H9 (cell line): Measurements from ENCODE around the gene FOXF2. TPM values are rescaled to one million over a fixed set of nuclear protein-coding genes. Genes with fewer than 3 reads are reported as not detected.

Experiments used
- DNase-seq: peaks from one replicate; pipeline ENCODE4 v3.0.0-alpha.2; 2017
- H2AFZ ChIP-seq: one replicate; pipeline ENCODE4 v1.6.1; 2013; ENCODE audit warnings: mild to moderate bottlenecking, low read length, control low read depth, moderate library complexity
- H2AK5ac ChIP-seq: 2 replicates; pipeline ENCODE4 v1.6.1; 2013; ENCODE audit warnings: low read length, control low read depth, mixed read lengths; ENCODE audit not compliant: insufficient read length
- H2BK120ac ChIP-seq: one replicate; pipeline ENCODE4 v1.6.1; 2013; ENCODE audit warnings: low read depth, mild to moderate bottlenecking, low read length, control low read depth, inconsistent platforms; ENCODE audit not compliant: poor library complexity, severe bottlenecking
- H2BK12ac ChIP-seq: 2 replicates; pipeline ENCODE4 v1.6.1; 2013; ENCODE audit warnings: low read length, control low read depth, mixed read lengths, low read depth; ENCODE audit not compliant: insufficient read length
- H2BK15ac ChIP-seq: 2 replicates; pipeline ENCODE4 v1.6.1; 2013; ENCODE audit warnings: low read depth, low read length, control low read depth
- H2BK20ac ChIP-seq: one replicate; pipeline ENCODE4 v1.6.1; 2013; ENCODE audit warnings: low read depth, mild to moderate bottlenecking, low read length, control low read depth, inconsistent platforms; ENCODE audit not compliant: poor library complexity, severe bottlenecking
- H2BK5ac ChIP-seq: 2 replicates; pipeline ENCODE4 v1.6.1; 2013; ENCODE audit warnings: low read length, control low read depth, mixed read lengths; ENCODE audit not compliant: insufficient read length
- H3K14ac ChIP-seq: 2 replicates; pipeline ENCODE4 v1.6.1; 2013; ENCODE audit warnings: low read length, control low read depth; ENCODE audit not compliant: insufficient read depth
- H3K18ac ChIP-seq: 2 replicates; pipeline ENCODE4 v1.6.1; 2013; ENCODE audit warnings: low read depth, mild to moderate bottlenecking, mixed read lengths, low read length, control low read depth; ENCODE audit not compliant: insufficient read length
- H3K23ac ChIP-seq: 2 replicates; pipeline ENCODE4 v1.6.1; 2013; ENCODE audit warnings: low read length, control low read depth, mixed read lengths, low read depth; ENCODE audit not compliant: insufficient read length
- H3K23me2 ChIP-seq: 2 replicates; pipeline ENCODE4 v1.6.1; 2013; ENCODE audit warnings: low read depth, mild to moderate bottlenecking, mixed read lengths, low read length, control low read depth; ENCODE audit not compliant: insufficient read length, poor library complexity, severe bottlenecking
- H3K27ac ChIP-seq: 2 replicates; pipeline ENCODE4 v1.5.1; 2013; ENCODE audit warnings: low read length, control low read depth, mixed read lengths, low read depth; ENCODE audit not compliant: insufficient read length
- H3K27me3 ChIP-seq: 2 replicates; pipeline ENCODE4 v1.6.1; 2013; ENCODE audit warnings: low read length, control low read depth, inconsistent platforms; ENCODE audit not compliant: insufficient read depth
- H3K4ac ChIP-seq: 2 replicates; pipeline ENCODE4 v1.6.1; 2013; ENCODE audit warnings: low read depth, mild to moderate bottlenecking, control low read depth, inconsistent platforms, low read length, moderate library complexity
- H3K4me1 ChIP-seq: 2 replicates; pipeline ENCODE4 v1.6.1; 2013; ENCODE audit warnings: low read length, control low read depth, inconsistent platforms; ENCODE audit not compliant: insufficient read depth
- H3K4me2 ChIP-seq: 2 replicates; pipeline ENCODE4 v1.6.1; 2013; ENCODE audit warnings: low read length, control low read depth, mixed read lengths; ENCODE audit not compliant: insufficient read length, insufficient read depth
- H3K56ac ChIP-seq: 2 replicates; pipeline ENCODE4 v1.6.1; 2013; ENCODE audit warnings: low read depth, mild to moderate bottlenecking, mixed read lengths, low read length, control low read depth; ENCODE audit not compliant: insufficient read length
- H3K79me1 ChIP-seq: 2 replicates; pipeline ENCODE4 v1.6.1; 2013; ENCODE audit warnings: low read depth, mild to moderate bottlenecking, moderate library complexity, low read length, control low read depth, inconsistent platforms; ENCODE audit not compliant: insufficient read depth, poor library complexity, severe bottlenecking
- H3K79me2 ChIP-seq: 2 replicates; pipeline ENCODE4 v1.6.1; 2013; ENCODE audit warnings: low read length, control low read depth, inconsistent platforms; ENCODE audit not compliant: insufficient read depth
- H3K9ac ChIP-seq: 2 replicates; pipeline ENCODE4 v1.6.1; 2013; ENCODE audit warnings: low read length, control low read depth, mixed read lengths; ENCODE audit not compliant: insufficient read length; ENCODE audit errors: extremely low read depth
- H3K9me3 ChIP-seq: one replicate; pipeline ENCODE4 v1.6.1; 2013; ENCODE audit warnings: low read depth, low read length, inconsistent platforms; ENCODE audit not compliant: control insufficient read depth
- H3T11ph ChIP-seq: one replicate; pipeline ENCODE4 v1.6.1; 2013; ENCODE audit warnings: mild to moderate bottlenecking, low read length, control low read depth, inconsistent platforms
- H4K20me1 ChIP-seq: one replicate; pipeline ENCODE4 v1.6.1; 2013; ENCODE audit not compliant: control insufficient read depth, insufficient read length, insufficient read depth
- H4K5ac ChIP-seq: 2 replicates; pipeline ENCODE4 v1.6.1; 2013; ENCODE audit warnings: low read depth, mild to moderate bottlenecking, mixed read lengths, low read length, control low read depth; ENCODE audit not compliant: insufficient read length
- H4K8ac ChIP-seq: replicated peaks from 2 replicates; pipeline ENCODE4 v1.6.1; 2013; ENCODE audit warnings: low read length, control low read depth, mixed read lengths, low read depth; ENCODE audit not compliant: insufficient read length
- H4K91ac ChIP-seq: 2 replicates; pipeline ENCODE4 v1.6.1; 2013; ENCODE audit warnings: low read depth, mild to moderate bottlenecking, moderate library complexity, mixed read lengths, low read length, control low read depth; ENCODE audit not compliant: insufficient read length
- H3K27ac Mint-ChIP-seq, 3 experiments: 2 replicates in 2 of 3; 3 replicates in 1 of 3; pipeline ENCODE4 v1.8.0; 2020 to 2021; ENCODE audit warnings: mixed read lengths in 3 of 3, mild to moderate bottlenecking in 1 of 3, moderate library complexity in 1 of 3
- H3K27me3 Mint-ChIP-seq: 2 replicates; pipeline ENCODE4 v1.8.0; 2021; ENCODE audit warnings: low read depth, mild to moderate bottlenecking, moderate library complexity, mixed read lengths
- H3K36me3 Mint-ChIP-seq, 3 experiments: 2 replicates in 2 of 3; 3 replicates in 1 of 3; pipeline ENCODE4 v1.8.0; 2020 to 2021; ENCODE audit warnings: low read depth in 3 of 3, mixed read lengths in 3 of 3; ENCODE audit not compliant: insufficient read depth in 1 of 3
- H3K4me1 Mint-ChIP-seq, 2 experiments: 2 replicates each; pipeline ENCODE4 v1.8.0; 2020; ENCODE audit warnings: mixed read lengths in 2 of 2
- H3K4me3 Mint-ChIP-seq, 2 experiments: 2 replicates in 1 of 2; 3 replicates in 1 of 2; pipeline ENCODE4 v1.8.0; 2020 to 2021; ENCODE audit warnings: mild to moderate bottlenecking in 2 of 2, mixed read lengths in 2 of 2, moderate library complexity in 1 of 2
- H3K9me3 Mint-ChIP-seq, 2 experiments: 2 replicates in 1 of 2; 3 replicates in 1 of 2; pipeline ENCODE4 v1.8.0; 2020; ENCODE audit warnings: mild to moderate bottlenecking in 2 of 2, mixed read lengths in 2 of 2, moderate library complexity in 1 of 2
- WGBS: extraction: QIAGEN DNeasy Blood & Tissue Kit; methylation state at CpG from one replicate; pipeline ENCODE4 v1.1.7; 2013; ENCODE audit warnings: missing lambda C conversion rate, low lambda C conversion rate, mixed read lengths; ENCODE audit not compliant: insufficient read length; ENCODE audit errors: extremely low coverage; 5-methylcytosine and 5-hydroxymethylcytosine counted together
- total RNA-seq: library from RNA; stranded (reverse); gene quantifications from 2 replicates; pipeline ENCODE4 v1.2.1, GENCODE V29; 2021
- TF ChIP-seq, protein P1 (sequence below): fragments of 200-600 bp; sonication (generic); conservative IDR thresholded peaks from 3 replicates; pipeline ENCODE4 v1.8.0; 2021; ENCODE audit warnings: antibody characterized with exemption, mild to moderate bottlenecking

Gene FOXF2
- total RNA-seq, 1 experiment from 2014 or later = not detected

DNA sequence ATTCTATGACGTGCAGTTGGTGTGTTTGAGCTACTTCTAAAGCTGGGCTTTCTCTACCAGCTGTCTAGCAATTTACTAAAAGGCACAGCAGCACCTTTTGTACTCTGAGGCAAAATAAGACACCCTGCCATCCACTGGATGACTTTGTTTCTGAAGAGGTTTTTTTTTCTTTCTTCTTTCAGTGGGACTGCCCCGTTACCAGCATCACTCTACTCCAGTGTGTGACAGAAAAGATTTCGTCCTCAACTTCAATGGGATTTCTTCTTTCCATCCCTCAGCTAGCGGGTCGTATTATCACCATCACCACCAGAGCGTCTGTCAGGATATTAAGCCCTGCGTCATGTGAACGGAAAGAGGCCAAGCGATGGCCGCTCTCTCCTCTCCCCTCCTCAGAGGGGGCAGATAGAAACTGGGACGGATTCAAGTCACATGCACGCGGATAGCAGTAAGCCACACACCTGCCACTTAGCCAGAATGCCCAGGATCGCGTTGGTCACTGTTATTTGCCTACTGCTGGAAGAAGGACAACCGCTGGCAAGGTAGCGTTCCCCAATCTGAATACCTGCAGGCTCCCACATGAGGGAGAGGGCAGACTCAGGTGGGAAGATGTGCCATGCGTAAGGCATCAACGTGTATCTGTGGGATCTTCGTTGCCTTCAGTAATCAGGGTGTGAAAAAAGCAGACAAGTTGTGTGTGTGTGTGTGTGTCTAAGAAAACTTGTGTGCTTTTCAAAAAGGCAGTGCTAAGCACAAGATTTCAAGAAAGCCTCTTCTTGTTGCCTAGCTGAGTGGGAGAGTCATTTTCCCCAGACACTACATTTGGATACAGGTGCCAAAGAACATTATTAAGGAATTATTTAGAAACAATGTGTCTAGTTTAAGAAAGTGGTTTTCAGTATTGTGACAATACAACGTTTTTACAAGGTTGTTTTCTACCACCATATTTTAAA is 5.4 kb downstream of the FOXF2 start:
- Histone ChIP-seq H2BK12ac (no peak overlapping the region), H3K4me2 (no peak overlapping the region), H2BK15ac (no peak overlapping the region), H3K23me2 (peaks cover 3% of the 10 kb centered on the region), H2BK20ac (no peak overlapping the region), H3K79me1 (no peaks in the 10 kb centered on the region), H3K27me3 (peaks cover 82% of the 10 kb centered on the region), H4K8ac (no peak overlapping the region), H3K9ac (no peak overlapping the region), H3K27ac (no peak overlapping the region), H3K9me3 (no peaks in the 10 kb centered on the region), H3K4ac (no peak overlapping the region), H3K79me2 (no peaks in the 10 kb centered on the region), H2BK120ac (no peak overlapping the region), H4K91ac (no peak overlapping the region), H2AK5ac (no peak overlapping the region), H3K4me1 (no peaks in the 10 kb centered on the region), H3T11ph (no peak overlapping the region), H2BK5ac (no peak overlapping the region), H3K23ac (no peak overlapping the region), H4K20me1 (no peaks in the 10 kb centered on the region), H3K14ac (no peak overlapping the region), H3K18ac (no peak overlapping the region), H2AFZ (no peak overlapping the region), H3K56ac (no peak overlapping the region), H4K5ac (no peak overlapping the region)
- Mint-ChIP-seq H3K27ac (no peak overlapping the region), H3K9me3 (peaks cover 2 to 19% of the 10 kb centered on the region in 2 experiments; a peak in 3 of 5 replicates), H3K4me3 (no peak overlapping the region; a peak in 1 of 5 replicates), H3K27me3 (peaks cover 99% of the 10 kb centered on the region), H3K36me3 (no peaks in the 10 kb centered on the region), H3K4me1 (peaks cover 3 to 23% of the 10 kb centered on the region in 2 experiments; a peak in 3 of 4 replicates)
- TF ChIP-seq, protein P1, sequence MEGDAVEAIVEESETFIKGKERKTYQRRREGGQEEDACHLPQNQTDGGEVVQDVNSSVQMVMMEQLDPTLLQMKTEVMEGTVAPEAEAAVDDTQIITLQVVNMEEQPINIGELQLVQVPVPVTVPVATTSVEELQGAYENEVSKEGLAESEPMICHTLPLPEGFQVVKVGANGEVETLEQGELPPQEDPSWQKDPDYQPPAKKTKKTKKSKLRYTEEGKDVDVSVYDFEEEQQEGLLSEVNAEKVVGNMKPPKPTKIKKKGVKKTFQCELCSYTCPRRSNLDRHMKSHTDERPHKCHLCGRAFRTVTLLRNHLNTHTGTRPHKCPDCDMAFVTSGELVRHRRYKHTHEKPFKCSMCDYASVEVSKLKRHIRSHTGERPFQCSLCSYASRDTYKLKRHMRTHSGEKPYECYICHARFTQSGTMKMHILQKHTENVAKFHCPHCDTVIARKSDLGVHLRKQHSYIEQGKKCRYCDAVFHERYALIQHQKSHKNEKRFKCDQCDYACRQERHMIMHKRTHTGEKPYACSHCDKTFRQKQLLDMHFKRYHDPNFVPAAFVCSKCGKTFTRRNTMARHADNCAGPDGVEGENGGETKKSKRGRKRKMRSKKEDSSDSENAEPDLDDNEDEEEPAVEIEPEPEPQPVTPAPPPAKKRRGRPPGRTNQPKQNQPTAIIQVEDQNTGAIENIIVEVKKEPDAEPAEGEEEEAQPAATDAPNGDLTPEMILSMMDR = no peak
- no CpG with 5 or more reads among the region's 21 CpGs for WGBS
- DNase-seq = no peak
